HepG2 (cell line): ENCODE results near the gene KCNAB3. TPM values are rescaled to one million over a fixed set of nuclear protein-coding genes. Genes with fewer than 3 reads are reported as not detected.

Experiments
- ATAC-seq: fragments of 200-7000 bp; cut with Tn5 transposase; 3 replicates; pipeline ENCODE4 v1.9.1; 2020; ENCODE audit warnings: mild to moderate bottlenecking, moderate library complexity
- BruUV-seq: library from RNA; stranded (reverse); fragments of 400-500 nt; replicated peaks from 2 replicates; lab custom pipeline; 2021; lab: Mats Ljungman, UMichigan
- CTCF ChIA-PET: fragments of 300-600 bp; formaldehyde crosslinking; extraction: SDS; loops from one replicate; lab custom pipeline; 2021; ENCODE audit warnings: low total read pairs, inconsistent platforms, low intra/inter-chr PET ratio; lab: Yijun Ruan, JAX
- POLR2A ChIA-PET: fragments of 350-600 bp; sonication (Branson Sonifier 250); formaldehyde crosslinking; loops from one replicate; lab custom pipeline; 2020; ENCODE audit warnings: antibody characterized with exemption, inconsistent platforms; lab: Yijun Ruan, JAX
- DNase-seq: peaks from one replicate; pipeline ENCODE4 v3.0.0-alpha.2; 2015; ENCODE audit warnings: low spot score
- FAIRE-seq: peaks from 3 replicates; lab custom pipeline; 2011; peaks lifted over from hg19 to GRCh38; lab: Jason Lieb, UNC
- H2AFZ ChIP-seq: one replicate; pipeline ENCODE4 v1.6.1; 2011; ENCODE audit warnings: low read length, inconsistent platforms
- H3K27ac ChIP-seq: fragments of 300-600 bp; 3 replicates; pipeline ENCODE4 v1.8.0; 2011; ENCODE audit warnings: mixed run types, mild to moderate bottlenecking, mixed read lengths, low read length, inconsistent platforms; ENCODE audit not compliant: insufficient read depth; ENCODE audit errors: extremely low read length
- H3K27me3 ChIP-seq, 2 experiments: fragments of 200-600 bp in 1 of 2; 2 replicates in 1 of 2; 3 replicates in 1 of 2; pipeline versions ENCODE4 v1.6.0 to v1.8.0; 2011; ENCODE audit warnings: low read length in 2 of 2, mild to moderate bottlenecking in 2 of 2, moderate library complexity in 2 of 2, inconsistent platforms in 1 of 2; ENCODE audit not compliant: insufficient read depth in 2 of 2, control insufficient read depth in 1 of 2
- H3K36me3 ChIP-seq, 2 experiments: fragments of 200-600 bp in 1 of 2; replicated peaks in 1 of 2; 2 replicates in 1 of 2; 3 replicates in 1 of 2; pipeline versions ENCODE4 v1.5.1 to v1.8.0; 2011; ENCODE audit warnings: low read length in 2 of 2, inconsistent platforms in 1 of 2; ENCODE audit not compliant: insufficient read depth in 2 of 2, control insufficient read depth in 1 of 2
- H3K4me1 ChIP-seq: 2 replicates; pipeline ENCODE4 v1.5.1; 2012; ENCODE audit warnings: low read length, inconsistent platforms; ENCODE audit not compliant: insufficient read depth
- H3K4me2 ChIP-seq: 2 replicates; pipeline ENCODE4 v1.6.0; 2011; ENCODE audit warnings: low read depth, low read length, inconsistent platforms
- H3K4me3 ChIP-seq, 3 experiments: fragments of 200-600 bp in 1 of 3; sonication (generic), shearing (Covaris generic) in 1 of 3; replicated peaks in 1 of 3; 2 replicates each; pipeline ENCODE4 v1.5.1; 2011 to 2016; ENCODE audit warnings: low read length in 3 of 3, inconsistent platforms in 2 of 3, low read depth in 2 of 3, mild to moderate bottlenecking in 2 of 3, control low read depth in 1 of 3, mixed read lengths in 1 of 3; ENCODE audit not compliant: insufficient read depth in 1 of 3
- H3K79me2 ChIP-seq: one replicate; pipeline ENCODE4 v1.6.1; 2011; ENCODE audit warnings: low read length, inconsistent platforms; ENCODE audit not compliant: insufficient read depth
- H3K9ac ChIP-seq: 2 replicates; pipeline ENCODE4 v1.6.0; 2011; ENCODE audit warnings: mild to moderate bottlenecking, low read depth, low read length, inconsistent platforms; ENCODE audit not compliant: insufficient read depth
- H3K9me3 ChIP-seq: 2 replicates; pipeline ENCODE4 v1.5.1; 2012; ENCODE audit warnings: mild to moderate bottlenecking, low read length
- H4K20me1 ChIP-seq: 2 replicates; pipeline ENCODE4 v1.6.0; 2011; ENCODE audit warnings: inconsistent platforms, mild to moderate bottlenecking, low read length, moderate library complexity; ENCODE audit not compliant: insufficient read depth
- ELF4 ChIP-seq: sonication (generic); formaldehyde crosslinking; IDR thresholded peaks from 2 replicates; pipeline ENCODE4 v1.5.0; 2020; ENCODE audit warnings: missing genetic modification reagents, mild to moderate bottlenecking, moderate library complexity, borderline replicate concordance
- SOX13 ChIP-seq, 3 experiments: fragments of 450-650 bp in 1 of 3; sonication (generic) in 1 of 3; formaldehyde crosslinking in 1 of 3; IDR thresholded peaks in 2 of 3; conservative IDR thresholded peaks in 1 of 3; 2 replicates each; pipeline versions ENCODE4 v1.5.0 to v1.6.1; 2016 to 2020; ENCODE audit warnings: antibody characterized with exemption in 1 of 3, mild to moderate bottlenecking in 1 of 3, missing compliant biosample characterization in 1 of 3, missing genetic modification reagents in 1 of 3, moderate library complexity in 1 of 3
- ZNF234 ChIP-seq: sonication (generic); formaldehyde crosslinking; conservative IDR thresholded peaks from 2 replicates; pipeline ENCODE4 v1.5.1; 2020; ENCODE audit warnings: mild to moderate bottlenecking, missing genetic modification reagents
- WGBS: methylation state at CpG from one replicate; pipeline ENCODE4 v1.1.6; 2017; ENCODE audit warnings: low lambda C conversion rate; 5-methylcytosine and 5-hydroxymethylcytosine counted together
- in situ Hi-C: cut with HindIII; loops from 2 replicates; pipeline ENCODE4 v1.10.0; 2017; ENCODE audit warnings: low pct_unique_long_range_greater_than_20kb; ENCODE audit not compliant: extremely low pct_ligation_motif_present
- intact Hi-C: fragments of 100-400 bp; cut with micrococcal nuclease; formaldehyde crosslinking; loops from one replicate; pipeline ENCODE4 v1.10.0; 2022; ENCODE audit not compliant: unreplicated experiment
- polyA plus RNA-seq, 8 experiments: library from polyadenylated mRNA; depleted of rRNA in 3 of 8; stranded (reverse) in 7 of 8; unstranded in 1 of 8; fragments of >200 nt; fragmentation: Illumina TruSeq in 4 of 8; extraction: Trizol in 4 of 8; gene quantifications; 2 replicates each; pipeline versions ENCODE4 v1.2.1 to v1.2.3, GENCODE V29; 2011 to 2016; ENCODE audit warnings: low read depth in 4 of 8, missing spikeins in 1 of 8, mixed read lengths in 1 of 8; ENCODE audit not compliant: insufficient read depth in 1 of 8
- total RNA-seq, 5 experiments: library from RNA; depleted of rRNA; stranded (reverse); fragments of >200 nt; fragmentation: Illumina TruSeq; extraction: Trizol; gene quantifications; 2 replicates each; pipeline ENCODE4 v1.2.3, GENCODE V29; 2016; ENCODE audit warnings: low read depth in 1 of 5
- TF ChIP-seq, protein P1 (sequence below): IDR thresholded peaks from 2 replicates; pipeline ENCODE4 v1.6.1; 2016; ENCODE audit warnings: missing genetic modification reagents, missing compliant biosample characterization
- TF ChIP-seq, protein P2 (sequence below): sonication (generic); formaldehyde crosslinking; IDR thresholded peaks from 2 replicates; pipeline ENCODE4 v1.4.0; 2020; ENCODE audit warnings: missing genetic modification reagents

Gene KCNAB3
- total and polyA plus RNA-seq, 2 of the 13 experiments (the other 11 are each of a cell fraction or from before 2014, with no cell fraction given), result 0.29 to 0.88 TPM

DNA sequence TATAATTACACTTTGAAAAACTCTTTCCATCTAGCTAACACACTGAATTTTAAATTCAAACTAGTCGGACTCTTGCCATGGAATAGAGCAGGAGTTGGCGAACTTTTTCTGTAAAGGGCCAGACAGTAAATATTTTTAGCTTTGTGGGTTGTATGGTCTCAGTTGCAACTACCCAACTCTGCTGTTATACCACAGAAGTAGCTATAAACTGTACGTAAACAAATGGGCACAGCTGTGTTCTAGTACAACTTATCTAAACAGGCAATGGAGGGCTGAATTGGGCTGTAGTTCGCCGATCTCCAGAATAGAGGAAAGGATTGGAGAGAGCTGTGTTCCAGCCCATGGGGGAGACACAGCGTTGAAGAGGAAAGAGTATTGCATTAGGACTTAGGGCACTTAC lies 11.1 kb upstream of the KCNAB3 start (continued):
- no peak for TF ChIP-seq ZNF234 (CRISPR knock-in tag)
- TF ChIP-seq, all 625 proteins: peak for 0

- WGBS, result 96% methylated on average over 4 of the region's 4 CpGs
- CTCF ChIA-PET, result no interaction called here
- in situ Hi-C loops, result no loop called here
- TF ChIP-seq, protein P1, sequence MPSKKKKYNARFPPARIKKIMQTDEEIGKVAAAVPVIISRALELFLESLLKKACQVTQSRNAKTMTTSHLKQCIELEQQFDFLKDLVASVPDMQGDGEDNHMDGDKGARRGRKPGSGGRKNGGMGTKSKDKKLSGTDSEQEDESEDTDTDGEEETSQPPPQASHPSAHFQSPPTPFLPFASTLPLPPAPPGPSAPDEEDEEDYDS (CRISPR knock-in tag), result no peak
- TF ChIP-seq SOX13 (IDR thresholded peaks at IDR 0.05) (no peak), SOX13 (CRISPR knock-in tag; conservative IDR thresholded peaks at IDR 0.05 in 1 of 2, IDR thresholded peaks at IDR 0.05 in 1 of 2) (no peak), ELF4 (CRISPR knock-in tag) (no peak)
- TF ChIP-seq, all 625 proteins: peak for 0
- no peaks in the 10 kb centered on the region for H4K20me1 ChIP-seq
- H3K79me2 ChIP-seq, result no peaks in the 10 kb centered on the region
- no peak overlapping the region for H3K27ac ChIP-seq
- no peak overlapping the region for H3K4me2 ChIP-seq
- no peaks in the 10 kb centered on the region for H3K4me1 ChIP-seq
- H3K27me3 ChIP-seq, result no peaks in the 10 kb centered on the region
- ATAC-seq, result no peak
- peaks cover 21 to 61% of the 10 kb centered on the region in 2 experiments for H3K36me3 ChIP-seq
- no peak for DNase-seq
- intact Hi-C loops, result no loop called here
- no TSS peak for BruUV-seq
- FAIRE-seq, result no peak
- no peak overlapping the region for H3K9ac ChIP-seq
- no peaks in the 10 kb centered on the region for H3K9me3 ChIP-seq
- POLR2A ChIA-PET, result interaction anchor here (1.0 kb wide), 1 partner anchor 8 kb away, joined by 4 read pairs; the partner anchor contains the start of genes CNTROB and TRAPPC1
- H2AFZ ChIP-seq, result no peak overlapping the region
- H3K4me3 ChIP-seq, result no peak overlapping the region
Observed at GRCh38 chr17:7940034-7940433, 10.4 kb upstream of the KCNAB3 start.

DNA sequence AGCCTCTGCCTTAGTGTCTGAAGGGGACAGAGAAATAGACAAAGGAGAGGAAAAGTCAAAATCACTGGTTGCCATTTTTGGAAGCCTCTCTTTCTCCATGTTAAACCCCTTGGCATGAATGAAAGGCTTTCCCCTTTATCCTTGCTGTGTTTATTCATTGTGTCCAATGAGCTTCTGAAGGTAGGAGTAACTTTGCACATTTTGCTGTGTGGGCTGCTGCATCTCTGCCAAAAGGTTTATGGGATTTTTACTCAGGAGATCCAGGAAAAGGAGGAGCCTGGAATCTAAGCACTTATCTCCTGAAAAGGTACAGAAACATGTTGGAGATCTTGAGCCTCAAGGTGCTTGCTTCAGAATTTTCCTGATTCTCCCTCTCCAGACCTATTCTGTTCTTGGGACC lies 6.2 kb upstream of the KCNAB3 start:
- no TSS peak for BruUV-seq

More for the DNA sequence above, 6.2 kb upstream of the KCNAB3 start:
- no peaks in the 10 kb centered on the region for H4K20me1 ChIP-seq
- no peak overlapping the region for H3K4me3 ChIP-seq
- TF ChIP-seq, protein P2, sequence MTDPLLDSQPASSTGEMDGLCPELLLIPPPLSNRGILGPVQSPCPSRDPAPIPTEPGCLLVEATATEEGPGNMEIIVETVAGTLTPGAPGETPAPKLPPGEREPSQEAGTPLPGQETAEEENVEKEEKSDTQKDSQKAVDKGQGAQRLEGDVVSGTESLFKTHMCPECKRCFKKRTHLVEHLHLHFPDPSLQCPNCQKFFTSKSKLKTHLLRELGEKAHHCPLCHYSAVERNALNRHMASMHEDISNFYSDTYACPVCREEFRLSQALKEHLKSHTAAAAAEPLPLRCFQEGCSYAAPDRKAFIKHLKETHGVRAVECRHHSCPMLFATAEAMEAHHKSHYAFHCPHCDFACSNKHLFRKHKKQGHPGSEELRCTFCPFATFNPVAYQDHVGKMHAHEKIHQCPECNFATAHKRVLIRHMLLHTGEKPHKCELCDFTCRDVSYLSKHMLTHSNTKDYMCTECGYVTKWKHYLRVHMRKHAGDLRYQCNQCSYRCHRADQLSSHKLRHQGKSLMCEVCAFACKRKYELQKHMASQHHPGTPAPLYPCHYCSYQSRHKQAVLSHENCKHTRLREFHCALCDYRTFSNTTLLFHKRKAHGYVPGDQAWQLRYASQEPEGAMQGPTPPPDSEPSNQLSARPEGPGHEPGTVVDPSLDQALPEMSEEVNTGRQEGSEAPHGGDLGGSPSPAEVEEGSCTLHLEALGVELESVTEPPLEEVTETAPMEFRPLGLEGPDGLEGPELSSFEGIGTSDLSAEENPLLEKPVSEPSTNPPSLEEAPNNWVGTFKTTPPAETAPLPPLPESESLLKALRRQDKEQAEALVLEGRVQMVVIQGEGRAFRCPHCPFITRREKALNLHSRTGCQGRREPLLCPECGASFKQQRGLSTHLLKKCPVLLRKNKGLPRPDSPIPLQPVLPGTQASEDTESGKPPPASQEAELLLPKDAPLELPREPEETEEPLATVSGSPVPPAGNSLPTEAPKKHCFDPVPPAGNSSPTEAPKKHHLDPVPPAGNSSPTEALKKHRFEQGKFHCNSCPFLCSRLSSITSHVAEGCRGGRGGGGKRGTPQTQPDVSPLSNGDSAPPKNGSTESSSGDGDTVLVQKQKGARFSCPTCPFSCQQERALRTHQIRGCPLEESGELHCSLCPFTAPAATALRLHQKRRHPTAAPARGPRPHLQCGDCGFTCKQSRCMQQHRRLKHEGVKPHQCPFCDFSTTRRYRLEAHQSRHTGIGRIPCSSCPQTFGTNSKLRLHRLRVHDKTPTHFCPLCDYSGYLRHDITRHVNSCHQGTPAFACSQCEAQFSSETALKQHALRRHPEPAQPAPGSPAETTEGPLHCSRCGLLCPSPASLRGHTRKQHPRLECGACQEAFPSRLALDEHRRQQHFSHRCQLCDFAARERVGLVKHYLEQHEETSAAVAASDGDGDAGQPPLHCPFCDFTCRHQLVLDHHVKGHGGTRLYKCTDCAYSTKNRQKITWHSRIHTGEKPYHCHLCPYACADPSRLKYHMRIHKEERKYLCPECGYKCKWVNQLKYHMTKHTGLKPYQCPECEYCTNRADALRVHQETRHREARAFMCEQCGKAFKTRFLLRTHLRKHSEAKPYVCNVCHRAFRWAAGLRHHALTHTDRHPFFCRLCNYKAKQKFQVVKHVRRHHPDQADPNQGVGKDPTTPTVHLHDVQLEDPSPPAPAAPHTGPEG, result no peak
- no peak overlapping the region for H3K4me2 ChIP-seq
- no peak for FAIRE-seq
- H3K36me3 ChIP-seq, result peaks cover 8 to 41% of the 10 kb centered on the region in 2 experiments
- H3K27me3 ChIP-seq, result no peaks in the 10 kb centered on the region; a peak in 1 of 5 replicates
- CTCF ChIA-PET, result no interaction called here
- POLR2A ChIA-PET, result no interaction called here
- no peak for ATAC-seq
- peaks cover 22% of the 10 kb centered on the region for H3K4me1 ChIP-seq
- DNase-seq, result no peak
- no peak overlapping the region for H2AFZ ChIP-seq
- intact Hi-C loops, result no loop called here
- in situ Hi-C loops, result no loop called here
- H3K9me3 ChIP-seq, result no peaks in the 10 kb centered on the region
- H3K9ac ChIP-seq, result no peak overlapping the region
- peaks cover 14% of the 10 kb centered on the region for H3K79me2 ChIP-seq
- no peak overlapping the region for H3K27ac ChIP-seq
